NCI-H2081 (cell line): ENCODE data around the gene THOC6.

Experiments
- DNase-seq, 2 experiments: peaks; one replicate each; lab custom pipeline; 2025; lab: John Stamatoyannopoulos, UW

Gene THOC6

DNA sequence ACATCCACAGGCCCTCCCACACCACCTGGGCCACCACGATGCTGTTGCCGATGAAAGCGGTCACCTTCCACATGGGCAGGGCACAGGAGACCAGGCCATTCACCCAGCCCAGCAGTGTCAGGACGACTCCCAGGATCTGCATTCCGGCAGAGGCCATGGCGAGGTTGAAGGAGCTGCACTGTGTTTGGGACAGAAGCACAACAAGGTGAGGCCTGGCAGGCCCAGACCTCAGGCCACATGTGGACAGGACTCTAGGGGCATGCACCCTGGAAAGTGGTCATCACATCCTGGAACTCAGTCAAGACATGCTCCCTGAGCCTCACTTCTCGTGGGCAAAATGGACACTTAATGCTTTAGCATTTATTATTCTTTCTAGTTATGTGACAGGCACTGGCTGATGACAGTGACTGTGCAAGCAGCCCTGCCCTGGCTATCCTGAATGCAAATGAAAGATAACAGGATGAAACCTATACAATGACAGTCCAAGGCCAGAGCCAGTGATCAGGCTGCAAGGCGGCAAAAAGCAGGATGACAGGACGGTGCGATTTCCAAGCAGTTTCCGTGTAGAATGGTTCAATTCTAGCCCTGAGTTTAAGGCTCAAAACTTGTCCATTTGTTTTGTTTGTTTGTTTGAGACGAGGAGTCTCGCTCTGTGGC lies 7.8 kb upstream of the THOC6 start:
- no peak for DNase-seq

DNA sequence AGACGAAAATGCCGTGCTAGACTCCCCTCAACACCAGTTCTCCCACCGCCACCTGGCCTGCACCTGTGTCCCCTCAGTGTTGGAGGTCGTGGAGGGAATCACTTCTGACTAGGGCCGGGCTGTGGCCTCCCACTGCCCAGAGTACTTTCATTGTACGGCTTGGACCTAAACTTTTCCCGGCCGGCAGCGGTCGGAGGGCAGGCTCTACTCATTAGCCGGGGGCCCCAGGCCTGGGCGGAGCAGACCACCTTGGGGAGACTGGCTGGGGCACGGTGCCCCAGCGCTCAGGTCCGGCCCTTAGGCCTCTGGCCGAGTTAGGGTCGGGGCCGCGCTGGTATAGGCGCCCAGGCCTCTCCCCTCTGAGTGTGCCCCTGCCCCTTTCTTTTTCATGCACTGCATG lies 6.5 kb upstream of the THOC6 start:
- DNase-seq: no peak

DNA sequence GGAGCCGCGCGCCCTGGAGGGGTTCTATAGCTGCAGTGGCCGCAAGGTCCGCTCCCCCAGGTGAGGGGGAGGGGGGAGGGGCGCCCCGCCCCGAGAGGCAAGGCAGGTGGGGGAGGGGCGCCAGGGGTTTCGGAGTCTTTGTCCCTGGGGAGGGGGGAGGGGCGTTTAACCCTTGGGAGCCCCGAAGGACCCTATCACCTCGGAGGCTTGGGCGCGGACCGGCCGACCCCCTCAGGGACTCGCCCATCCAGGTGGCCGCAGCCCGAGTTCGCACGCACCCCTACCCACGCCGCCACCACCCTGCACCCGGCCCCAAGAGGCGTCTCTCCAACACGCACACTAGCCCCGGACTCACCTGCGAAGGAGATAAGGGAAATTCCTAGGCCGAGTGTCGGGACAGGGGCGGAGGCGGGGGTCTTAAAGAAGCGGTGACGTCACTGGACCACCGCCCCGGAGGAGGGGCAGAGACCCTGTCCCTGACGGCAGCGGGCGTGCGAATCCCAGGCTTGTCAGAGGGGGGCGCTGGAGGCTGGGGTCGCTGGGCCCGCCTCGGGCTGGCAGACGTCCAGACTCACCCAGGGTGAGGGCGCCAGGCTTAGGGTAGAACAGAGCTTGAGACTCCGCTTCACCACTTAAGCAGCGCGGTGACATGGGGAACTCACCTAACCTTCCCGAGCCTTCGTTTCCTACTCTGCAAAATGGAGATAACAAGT lies 5.9 kb upstream of the THOC6 start, which contains the start of gene CLDN6:
Gene CLDN6 (minus strand): TSS at position 390 of the 713 bp plus-strand sequence. CDS start 2,162 bp downstream, outside the sequence.
- DNase-seq: no peak

GRCh38 chr16:3019594-3020246 lies 4.1 kb upstream of the THOC6 start:
- DNase-seq: no peak

DNA sequence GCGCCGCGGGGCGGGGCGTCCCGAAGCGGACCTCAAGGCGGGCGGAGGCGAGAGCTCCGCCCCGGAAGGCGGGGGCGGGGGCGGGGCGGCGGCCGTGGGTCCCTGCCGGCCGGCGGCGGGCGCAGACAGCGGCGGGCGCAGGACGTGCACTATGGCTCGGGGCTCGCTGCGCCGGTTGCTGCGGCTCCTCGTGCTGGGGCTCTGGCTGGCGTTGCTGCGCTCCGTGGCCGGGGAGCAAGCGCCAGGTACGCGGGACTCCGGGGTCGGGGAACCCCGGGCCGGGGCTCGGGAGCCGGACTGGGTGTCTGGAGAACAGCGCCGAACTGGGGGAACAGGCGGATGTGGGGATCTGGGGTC lies 3.6 kb upstream of the THOC6 start, which contains the start of gene TNFRSF12A:
Gene TNFRSF12A (plus strand): TSS at position 122 of the 357 bp plus-strand sequence. CDS start 30 bp downstream, at position 152.
- DNase-seq: peak; percentile 68 to 76

GRCh38 chr16:3020604-3021448 lies 3.0 kb upstream of the THOC6 start:
- DNase-seq: peak in 1 of 2 experiments; percentile 30

GRCh38 chr16:3021449-3022207 lies 2.2 kb upstream of the THOC6 start:
- DNase-seq: peak in 1 of 2 experiments; percentile 27

DNA sequence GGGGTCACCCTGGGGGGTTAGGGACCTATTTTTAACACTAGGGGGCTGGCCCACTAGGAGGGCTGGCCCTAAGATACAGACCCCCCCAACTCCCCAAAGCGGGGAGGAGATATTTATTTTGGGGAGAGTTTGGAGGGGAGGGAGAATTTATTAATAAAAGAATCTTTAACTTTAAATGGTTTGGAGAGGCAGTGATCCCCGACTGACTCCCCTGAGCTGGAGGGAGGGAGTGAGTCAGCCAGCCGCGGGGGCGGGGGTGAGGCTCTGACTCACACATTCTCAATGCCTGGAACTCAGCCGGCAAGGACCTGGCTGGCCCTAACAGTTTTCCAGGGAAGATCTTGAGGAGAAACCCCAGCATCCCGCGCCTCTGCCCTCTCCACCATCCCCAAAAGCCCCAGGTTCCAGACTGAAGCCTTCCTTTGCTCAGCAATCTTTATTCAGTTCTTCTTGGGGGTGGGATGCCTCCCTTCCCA lies 1.6 kb upstream of the THOC6 start:
- DNase-seq: no peak

- no peak for DNase-seq
These were observed 986 bp upstream of the THOC6 start for GRCh38 chr16:3022684-3023414.

DNA sequence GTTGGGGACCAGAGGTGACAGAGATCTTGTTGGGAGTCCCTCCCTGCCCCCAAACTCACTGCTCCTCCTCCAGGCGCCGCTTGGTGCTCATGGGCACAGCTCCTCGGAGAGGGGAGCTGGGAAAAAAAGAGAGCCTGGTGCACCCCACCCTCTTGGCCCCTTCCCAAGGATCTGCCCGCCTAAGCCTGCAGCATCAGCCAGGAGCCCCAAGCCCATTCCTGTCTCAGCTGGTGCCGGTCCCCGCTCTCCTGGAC lies 493 bp upstream of the THOC6 start:
- DNase-seq: peak in 1 of 2 experiments; percentile 56

- no peak for DNase-seq
These were observed 1.5 kb downstream of the THOC6 start for GRCh38 chr16:3025032-3026002.

DNA sequence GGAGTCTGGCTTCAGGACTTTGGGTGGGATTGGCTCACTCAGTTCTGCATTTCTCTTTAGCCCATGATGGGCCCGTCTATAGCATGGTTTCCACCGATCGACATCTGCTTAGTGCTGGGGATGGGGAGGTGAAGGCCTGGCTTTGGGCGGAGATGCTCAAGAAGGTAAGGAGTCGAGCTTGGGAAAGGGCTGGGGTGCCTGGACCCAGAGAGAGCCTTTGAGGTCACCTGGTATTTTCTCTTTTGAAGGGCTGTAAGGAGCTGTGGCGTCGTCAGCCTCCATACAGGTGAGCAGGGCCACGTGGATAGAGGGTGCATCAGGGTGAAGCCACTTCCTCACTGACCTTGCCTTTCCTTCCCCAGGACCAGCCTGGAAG lies 2.2 kb downstream of the THOC6 start:
- DNase-seq: no peak

DNA sequence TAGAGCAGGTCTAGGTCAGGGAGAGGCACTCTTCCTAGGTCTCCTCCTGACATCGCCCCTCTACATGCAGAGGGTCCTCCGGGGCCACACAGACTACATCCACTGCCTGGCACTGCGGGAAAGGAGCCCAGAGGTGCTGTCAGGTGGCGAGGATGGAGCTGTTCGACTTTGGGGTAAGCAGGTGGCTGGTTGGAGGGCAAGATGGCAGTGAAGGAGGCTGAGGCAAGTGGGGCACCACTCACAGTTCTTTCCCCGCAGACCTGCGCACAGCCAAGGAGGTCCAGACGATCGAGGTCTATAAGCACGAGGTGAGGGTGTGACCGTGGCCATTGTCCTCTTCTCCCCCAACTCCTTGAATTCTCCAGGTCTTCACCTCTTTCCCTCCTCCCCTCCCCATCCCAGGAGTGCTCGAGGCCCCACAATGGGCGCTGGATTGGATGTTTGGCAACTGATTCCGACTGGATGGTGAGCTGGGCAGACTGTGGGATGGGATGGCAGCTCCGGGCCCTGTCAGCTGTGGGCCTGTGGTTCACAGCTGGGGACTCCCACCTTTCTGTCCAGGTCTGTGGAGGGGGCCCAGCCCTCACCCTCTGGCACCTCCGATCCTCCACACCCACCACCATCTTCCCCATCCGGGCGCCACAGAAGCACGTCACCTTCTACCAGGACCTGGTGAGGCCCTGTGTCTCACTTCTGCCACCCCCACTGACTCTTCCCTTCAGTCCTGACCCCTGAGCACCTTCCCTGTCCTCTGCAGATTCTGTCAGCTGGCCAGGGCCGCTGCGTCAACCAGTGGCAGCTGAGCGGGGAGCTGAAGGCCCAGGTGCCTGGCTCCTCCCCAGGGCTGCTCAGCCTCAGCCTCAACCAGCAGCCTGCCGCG lies 3.0 kb downstream of the THOC6 start:
- no peak for DNase-seq

DNA sequence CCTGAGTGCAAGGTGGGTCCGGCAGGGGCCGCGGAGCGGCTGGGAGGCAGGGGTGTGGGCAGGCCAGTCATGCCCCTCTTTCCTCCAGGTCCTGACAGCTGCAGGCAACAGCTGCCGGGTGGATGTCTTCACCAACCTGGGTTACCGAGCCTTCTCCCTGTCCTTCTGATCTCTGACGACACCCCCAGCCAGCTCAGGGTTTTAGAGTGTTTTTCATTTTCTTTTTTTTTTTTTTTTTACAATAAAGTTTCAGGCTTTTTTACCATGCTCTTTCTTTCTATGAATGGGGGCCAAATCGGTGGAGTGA lies 3.6 kb downstream of the THOC6 start:
- no peak for DNase-seq

GRCh38 chr16:3027983-3028715 lies 4.3 kb downstream of the THOC6 start:
- DNase-seq: peak; percentile 87 to 89

DNA sequence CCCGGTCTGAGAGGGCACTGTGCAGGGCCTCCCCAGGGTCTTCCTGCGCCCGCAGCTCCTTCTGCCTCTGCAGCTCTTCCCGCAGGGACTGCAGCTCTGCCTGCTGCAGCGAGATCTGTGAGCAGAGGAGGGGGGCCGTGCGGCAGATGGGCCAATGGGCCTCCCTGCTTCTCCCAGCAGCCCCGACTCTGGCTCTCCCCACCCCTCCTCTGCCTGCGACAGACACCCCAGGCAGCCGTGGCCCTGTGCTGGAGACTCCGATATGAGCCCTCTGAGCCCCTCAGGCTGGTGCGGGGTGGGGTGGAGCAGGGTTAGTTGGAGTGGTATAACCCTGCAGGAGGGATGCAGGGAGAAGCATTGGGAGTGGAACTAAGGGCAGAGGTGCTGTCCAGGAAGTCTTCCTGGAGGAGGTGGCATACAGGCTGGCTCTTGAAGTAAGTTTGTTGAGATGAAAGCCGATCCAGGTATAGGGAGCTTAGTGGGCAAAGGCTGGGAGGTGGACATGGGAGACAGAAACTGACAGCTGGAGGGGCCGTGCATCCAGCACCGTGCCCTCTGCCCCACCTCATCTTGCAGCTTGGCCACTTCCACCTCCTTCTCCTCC lies 5.0 kb downstream of the THOC6 start:
- DNase-seq: no peak

- DNase-seq: no peak
These were observed 5.8 kb downstream of the THOC6 start for GRCh38 chr16:3029491-3030221.
